K562 (cell line): ENCODE data around the gene PLPP1. TPM values are rescaled to one million over a fixed set of nuclear protein-coding genes. Genes with fewer than 3 reads are reported as not detected.

Experiments
- ATAC-seq: fragments of 200-7000 bp; cut with Tn5 transposase; 3 replicates; pipeline ENCODE4 v1.9.1; 2020; ENCODE audit warnings: moderate library complexity
- BruUV-seq: library from RNA; stranded (reverse); fragments of 400-500 nt; replicated peaks from 2 replicates; lab custom pipeline; 2021; lab: Mats Ljungman, UMichigan
- CTCF ChIA-PET: fragments of 300-600 bp; formaldehyde crosslinking; extraction: SDS; loops from one replicate; lab custom pipeline; 2021; ENCODE audit warnings: low intra/inter-chr PET ratio; lab: Yijun Ruan, JAX
- POLR2A ChIA-PET: fragments of 300-600, 350-650 bp; sonication (Branson Sonifier 250); formaldehyde crosslinking; extraction: SDS; loops from one replicate; lab custom pipeline; 2021; ENCODE audit warnings: antibody characterized with exemption, inconsistent platforms; lab: Yijun Ruan, JAX
- DNase-seq, 4 experiments: peaks; one replicate each; pipeline versions ENCODE4 v3.0.0 to v3.0.0-alpha.2; 2011 to 2018; ENCODE audit warnings: low spot score in 3 of 4, mixed read lengths in 3 of 4; ENCODE audit errors: extremely low read depth in 1 of 4
- FAIRE-seq: peaks from 2 replicates; lab custom pipeline; 2011; peaks lifted over from hg19 to GRCh38; lab: Jason Lieb, UNC
- H2AFZ ChIP-seq: 2 replicates; pipeline ENCODE4 v1.6.0; 2011; ENCODE audit warnings: low read depth, low read length, control low read depth, inconsistent platforms
- H3K27ac ChIP-seq: fragments of 200-600 bp; 3 replicates; pipeline ENCODE4 v1.8.0; 2011; ENCODE audit warnings: low read depth, mild to moderate bottlenecking, control low read depth, inconsistent platforms, low read length, moderate library complexity, mixed read lengths; ENCODE audit errors: extremely low read depth
- H3K27me3 ChIP-seq, 2 experiments: fragments of 300-600 bp in 1 of 2; 2 replicates in 1 of 2; 3 replicates in 1 of 2; pipeline versions ENCODE4 v1.6.0 to v1.8.0; 2011; ENCODE audit warnings: inconsistent platforms in 2 of 2, low read length in 2 of 2, mild to moderate bottlenecking in 1 of 2, mixed read lengths in 1 of 2, moderate library complexity in 1 of 2; ENCODE audit not compliant: control insufficient read depth in 2 of 2, insufficient read depth in 2 of 2
- H3K36me3 ChIP-seq: fragments of 300-600 bp; 3 replicates; pipeline ENCODE4 v1.8.0; 2011; ENCODE audit warnings: mild to moderate bottlenecking, low read length, inconsistent platforms; ENCODE audit not compliant: control insufficient read depth, insufficient read depth
- H3K4me1 ChIP-seq, 2 experiments: fragments of 200-600 bp in 1 of 2; replicated peaks in 1 of 2; 2 replicates in 1 of 2; 3 replicates in 1 of 2; pipeline versions ENCODE4 v1.5.1 to v1.8.0; 2011; ENCODE audit warnings: inconsistent platforms in 2 of 2, low read length in 2 of 2, mild to moderate bottlenecking in 1 of 2, mixed read lengths in 1 of 2, moderate library complexity in 1 of 2; ENCODE audit not compliant: control insufficient read depth in 2 of 2, insufficient read depth in 2 of 2
- H3K4me2 ChIP-seq: 2 replicates; pipeline ENCODE4 v1.6.1; 2011; ENCODE audit warnings: low read length, control low read depth, inconsistent platforms, mixed read lengths; ENCODE audit not compliant: insufficient read depth
- H3K4me3 ChIP-seq: fragments of 200-600 bp; sonication (generic), shearing (Covaris generic); 2 replicates; pipeline ENCODE4 v1.5.1; 2016; ENCODE audit warnings: control low read depth, inconsistent platforms
- H3K79me2 ChIP-seq: fragments of 200-600 bp; 3 replicates; pipeline ENCODE4 v1.8.0; 2011; ENCODE audit warnings: low read length, inconsistent platforms; ENCODE audit not compliant: control insufficient read depth, insufficient read depth
- H3K9ac ChIP-seq, 2 experiments: 2 replicates each; pipeline versions ENCODE4 v1.6.0 to v1.6.1; 2011; ENCODE audit warnings: low read depth in 2 of 2, low read length in 2 of 2, control low read depth in 1 of 2, inconsistent platforms in 1 of 2, mild to moderate bottlenecking in 1 of 2, mixed read lengths in 1 of 2; ENCODE audit not compliant: insufficient read depth in 1 of 2
- H3K9me1 ChIP-seq: one replicate; pipeline ENCODE4 v1.6.0; 2011; ENCODE audit warnings: inconsistent platforms, mild to moderate bottlenecking, low read length, moderate library complexity; ENCODE audit not compliant: control insufficient read depth, insufficient read depth
- H3K9me3 ChIP-seq: replicated peaks from 2 replicates; pipeline ENCODE4 v1.5.1; 2011; ENCODE audit warnings: low read depth, low read length, inconsistent platforms; ENCODE audit not compliant: control insufficient read depth, insufficient read depth
- H4K20me1 ChIP-seq: replicated peaks from 2 replicates; pipeline ENCODE4 v1.6.1; 2011; ENCODE audit warnings: low read length, inconsistent platforms, mixed read lengths; ENCODE audit not compliant: control insufficient read depth, insufficient read depth
- ATF7 ChIP-seq: fragments of 450-650 bp; IDR thresholded peaks from 2 replicates; pipeline ENCODE4 v1.7.1; 2014; ENCODE audit warnings: mild to moderate bottlenecking, moderate library complexity
- BRCA1 ChIP-seq, 2 experiments: fragments of 450-650 bp in 1 of 2; sonication (generic) in 1 of 2; formaldehyde crosslinking in 1 of 2; IDR thresholded peaks; 2 replicates each; pipeline versions ENCODE4 v1.5.0 to v1.6.1; 2017 to 2020; ENCODE audit warnings: mild to moderate bottlenecking in 1 of 2, missing genetic modification reagents in 1 of 2
- FIP1L1 ChIP-seq: fragments of 200-400 bp; formaldehyde crosslinking; IDR thresholded peaks from 2 replicates; pipeline ENCODE4 v1.6.1; 2018; ENCODE audit warnings: mild to moderate bottlenecking, low read depth, low read length; ENCODE audit not compliant: poor library complexity, severe bottlenecking
- HIVEP1 ChIP-seq: fragments of 250-450 bp; sonication (Bioruptor Pico); IDR thresholded peaks from 2 replicates; pipeline ENCODE4 v1.4.0; 2020; ENCODE audit warnings: mild to moderate bottlenecking
- NFATC3 ChIP-seq: fragments of 450-650 bp; IDR thresholded peaks from 2 replicates; pipeline ENCODE4 v1.6.1; 2017; ENCODE audit warnings: mild to moderate bottlenecking
- PHTF2 ChIP-seq: fragments of 250-450 bp; sonication (Bioruptor Pico); IDR thresholded peaks from 2 replicates; pipeline ENCODE4 v1.5.0; 2021; ENCODE audit warnings: mild to moderate bottlenecking
- PML ChIP-seq: IDR thresholded peaks from 2 replicates; pipeline ENCODE4 v1.6.1; 2012; ENCODE audit warnings: low read length, inconsistent platforms
- PRDM10 ChIP-seq: fragments of 450-650 bp; IDR thresholded peaks from 2 replicates; pipeline ENCODE4 v1.6.1; 2018; ENCODE audit not compliant: partially characterized antibody
- PTTG1 ChIP-seq: fragments of 450-650 bp; IDR thresholded peaks from 2 replicates; pipeline ENCODE4 v1.6.1; 2016; ENCODE audit warnings: low read depth, mild to moderate bottlenecking, missing genetic modification characterization, missing compliant biosample characterization
- SP2 ChIP-seq: IDR thresholded peaks from 2 replicates; pipeline ENCODE4 v1.6.1; 2011; ENCODE audit warnings: mild to moderate bottlenecking, low read depth, low read length, moderate library complexity; ENCODE audit not compliant: poor library complexity, severe bottlenecking; ENCODE audit errors: extremely low read depth
- TCF7L2 ChIP-seq: fragments of 150-350 bp; IDR thresholded peaks from 2 replicates; pipeline ENCODE4 v1.6.1; 2016; ENCODE audit warnings: low read depth, mild to moderate bottlenecking, low read length, moderate library complexity
- TFAM ChIP-seq: fragments of 250-450 bp; sonication (Bioruptor Pico); conservative IDR thresholded peaks from 2 replicates; pipeline ENCODE4 v1.5.0; 2021; ENCODE audit warnings: mild to moderate bottlenecking, moderate library complexity
- ZNF316 ChIP-seq: fragments of 450-650 bp; IDR thresholded peaks from 2 replicates; pipeline ENCODE4 v1.6.1; 2016
- ZNF408 ChIP-seq: fragments of 250-450 bp; sonication (Bioruptor Pico); IDR thresholded peaks from 2 replicates; pipeline ENCODE4 v1.4.0; 2020; ENCODE audit warnings: low read depth, mild to moderate bottlenecking, moderate library complexity
- ZNF449 ChIP-seq: fragments of 250-450 bp; sonication (Bioruptor Pico); IDR thresholded peaks from 2 replicates; pipeline ENCODE4 v1.8.0; 2022; ENCODE audit warnings: moderate library complexity, mild to moderate bottlenecking, inconsistent platforms
- WGBS: fragments of 100-300 bp; shearing (Covaris generic); methylation state at CpG from one replicate; pipeline ENCODE4 v1.1.6; 2016; ENCODE audit warnings: low coverage, mixed read lengths; ENCODE audit not compliant: insufficient coverage; ENCODE audit errors: missing lambda C conversion rate; 5-methylcytosine and 5-hydroxymethylcytosine counted together
- in situ Hi-C: fragments of 300-500 bp; cut with MboI; formaldehyde crosslinking; loops from 4 replicates; pipeline ENCODE4 v1.15.0; 2018; ENCODE audit warnings: inconsistent platforms, mixed read lengths
- intact Hi-C: fragments of 100-400 bp; cut with micrococcal nuclease; formaldehyde crosslinking; loops from 2 replicates; pipeline ENCODE4 v1.14.2; 2022
- polyA plus RNA-seq, 8 experiments: library from polyadenylated mRNA; depleted of rRNA in 4 of 8; stranded (reverse) in 5 of 8; unstranded in 3 of 8; fragments of >200 nt; fragmentation: Nextera tagmentation in 2 of 8; fragmentation: Illumina TruSeq in 1 of 8; extraction: Ambion mirVana in 2 of 8; extraction: Trizol in 1 of 8; gene quantifications; 2 replicates each; pipeline versions ENCODE4 v1.2.1 to v1.2.3, GENCODE V29; 2011 to 2014; ENCODE audit warnings: inconsistent platforms in 1 of 8, missing spikeins in 1 of 8
- total RNA-seq, 7 experiments: library from RNA; depleted of rRNA in 6 of 7; stranded (reverse); fragments of >200 nt in 6 of 7; fragmentation: Illumina TruSeq in 2 of 7; extraction: Trizol in 2 of 7; gene quantifications; 2 replicates each; pipeline versions ENCODE4 v1.2.1 to v1.2.3, GENCODE V29; 2011 to 2021; ENCODE audit warnings: low replicate concordance in 1 of 7
- TF ChIP-seq, protein P1 (sequence below): sonication (generic); formaldehyde crosslinking; IDR thresholded peaks from 2 replicates; pipeline ENCODE4 v1.8.1; 2023; ENCODE audit warnings: mild to moderate bottlenecking, missing genetic modification reagents

The PLPP1 gene
- total and polyA plus RNA-seq, 9 of the 15 experiments (the other 6 are each of a cell fraction or from before 2014, with no cell fraction given), result 0.04 to 0.24 (median 0.04) TPM; not detected in 6

DNA sequence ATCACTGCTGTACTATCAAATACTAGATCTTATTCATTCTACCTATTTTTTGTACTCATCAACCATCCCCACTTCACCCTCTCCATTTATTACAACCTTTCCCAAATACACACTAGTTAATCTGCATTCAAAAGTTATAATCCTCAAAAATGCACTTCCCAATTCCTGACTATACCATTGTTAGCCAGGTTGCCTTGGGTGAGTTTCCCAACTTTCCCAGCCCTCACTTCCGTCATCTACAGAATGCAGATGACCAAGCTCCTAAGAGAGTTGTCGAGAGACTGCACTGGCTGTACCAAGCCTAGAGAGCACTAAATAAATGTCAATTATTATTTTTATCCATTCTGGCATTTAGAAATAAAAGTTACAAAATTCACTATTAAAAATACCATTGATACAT is 11.5 kb downstream of the PLPP1 start:
- WGBS, result 8% methylated on average over 2 of the region's 2 CpGs
- no TSS peak for BruUV-seq
- H3K9ac ChIP-seq, result no peak overlapping the region
- no peaks in the 10 kb centered on the region; the same call in 1 of the 2 replicates for H4K20me1 ChIP-seq
- H3K36me3 ChIP-seq, result no peaks in the 10 kb centered on the region
- no peak for ATAC-seq
- H3K79me2 ChIP-seq, result no peaks in the 10 kb centered on the region
- H2AFZ ChIP-seq, result no peak overlapping the region
- intact Hi-C loops, result no loop called here
- no peak for DNase-seq
- ChIA-PET CTCF (no interaction called here), POLR2A (interaction anchor here (0.8 kb wide), 2 partner anchors 15 to 305 kb away, joined by 3 read pairs; no protein-coding TSS in a partner anchor)
- in situ Hi-C loops, result no loop called here
- H3K27ac ChIP-seq, result no peak overlapping the region
- FAIRE-seq, result no peak
- H3K9me1 ChIP-seq, result no peaks in the 10 kb centered on the region
- no peaks in the 10 kb centered on the region for H3K4me1 ChIP-seq
- no peak overlapping the region for H3K4me2 ChIP-seq
- H3K27me3 ChIP-seq, result peaks cover 3 to 9% of the 10 kb centered on the region in 2 experiments; a peak in 3 of 5 replicates
- H3K4me3 ChIP-seq, result no peak overlapping the region
- H3K9me3 ChIP-seq, result no peaks in the 10 kb centered on the region
- TF ChIP-seq ATF7, result no peak
- no peak for TF ChIP-seq PTTG1 (tag)
- no peak for TF ChIP-seq ZNF408 (CRISPR knock-in tag)
- TF ChIP-seq PRDM10, result no peak
- no peak for TF ChIP-seq BRCA1 (IDR thresholded peaks at IDR 0.05)
- TF ChIP-seq BRCA1 (CRISPR knock-in tag; IDR thresholded peaks at IDR 0.05), result no peak
- no peak for TF ChIP-seq ZNF449 (CRISPR knock-in tag)
- TF ChIP-seq, protein P1, sequence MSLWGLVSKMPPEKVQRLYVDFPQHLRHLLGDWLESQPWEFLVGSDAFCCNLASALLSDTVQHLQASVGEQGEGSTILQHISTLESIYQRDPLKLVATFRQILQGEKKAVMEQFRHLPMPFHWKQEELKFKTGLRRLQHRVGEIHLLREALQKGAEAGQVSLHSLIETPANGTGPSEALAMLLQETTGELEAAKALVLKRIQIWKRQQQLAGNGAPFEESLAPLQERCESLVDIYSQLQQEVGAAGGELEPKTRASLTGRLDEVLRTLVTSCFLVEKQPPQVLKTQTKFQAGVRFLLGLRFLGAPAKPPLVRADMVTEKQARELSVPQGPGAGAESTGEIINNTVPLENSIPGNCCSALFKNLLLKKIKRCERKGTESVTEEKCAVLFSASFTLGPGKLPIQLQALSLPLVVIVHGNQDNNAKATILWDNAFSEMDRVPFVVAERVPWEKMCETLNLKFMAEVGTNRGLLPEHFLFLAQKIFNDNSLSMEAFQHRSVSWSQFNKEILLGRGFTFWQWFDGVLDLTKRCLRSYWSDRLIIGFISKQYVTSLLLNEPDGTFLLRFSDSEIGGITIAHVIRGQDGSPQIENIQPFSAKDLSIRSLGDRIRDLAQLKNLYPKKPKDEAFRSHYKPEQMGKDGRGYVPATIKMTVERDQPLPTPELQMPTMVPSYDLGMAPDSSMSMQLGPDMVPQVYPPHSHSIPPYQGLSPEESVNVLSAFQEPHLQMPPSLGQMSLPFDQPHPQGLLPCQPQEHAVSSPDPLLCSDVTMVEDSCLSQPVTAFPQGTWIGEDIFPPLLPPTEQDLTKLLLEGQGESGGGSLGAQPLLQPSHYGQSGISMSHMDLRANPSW, result no peak
- no peak for TF ChIP-seq ZNF316
- no peak for TF ChIP-seq NFATC3
- no peak for TF ChIP-seq PML
- no peak for TF ChIP-seq SP2
- no peak for TF ChIP-seq HIVEP1
- no peak for TF ChIP-seq FIP1L1
- TF ChIP-seq PHTF2 (CRISPR knock-in tag), result no peak
- TF ChIP-seq TCF7L2, result no peak
- no peak for TF ChIP-seq TFAM (CRISPR knock-in tag)
